ENCODE measurements around the gene PRR3. TPM values are rescaled to one million over a fixed set of nuclear protein-coding genes. Genes with fewer than 3 reads are reported as not detected.
"Not testable (repeated sequence)": the region's sequence is repeated elsewhere in the genome, so short reads cannot be mapped to it uniquely, and the experiment has no call there.

Gene PRR3
- total RNA-seq, 2 donors from 2014 or later = 11.2 to 13.9 TPM

GRCh38 chr6:30520522-30520921, 36.6 kb upstream of the PRR3 start:
- DNase-seq (no peak), ATAC-seq (no peak)
- Mint-ChIP-seq H3K4me1 (peaks cover 9% of the 10 kb centered on the region), H3K27ac (no peak overlapping the region), H3K27me3 (no peaks in the 10 kb centered on the region), H3K4me3 (no peak overlapping the region), H3K36me3 (ENCODE audit: low read depth) (no peaks in the 10 kb centered on the region)
- no peaks in the 10 kb centered on the region for H3K9me3 ChIP-seq (ENCODE audit: control insufficient read depth, low read length, poor library complexity, severe bottlenecking)

GRCh38 chr6:30521082-30521481, 36.0 kb upstream of the PRR3 start:
- H3K27ac Mint-ChIP-seq, H3K4me1 Mint-ChIP-seq: not testable (repeated sequence)

GRCh38 chr6:30521952-30522351, 35.1 kb upstream of the PRR3 start:
- not testable (repeated sequence) for H3K36me3 Mint-ChIP-seq (ENCODE audit: low read depth); ATAC-seq; DNase-seq; H3K9me3 ChIP-seq (ENCODE audit: control insufficient read depth, low read length, poor library complexity, severe bottlenecking); H3K4me3 Mint-ChIP-seq; H3K27me3 Mint-ChIP-seq; H3K4me1 Mint-ChIP-seq; H3K27ac Mint-ChIP-seq

More at GRCh38 chr6:30521082-30521481, 36.0 kb upstream of the PRR3 start:
- H3K36me3 Mint-ChIP-seq (ENCODE audit: low read depth); DNase-seq; ATAC-seq; H3K27me3 Mint-ChIP-seq; H3K4me3 Mint-ChIP-seq; H3K9me3 ChIP-seq (ENCODE audit: control insufficient read depth, low read length, poor library complexity, severe bottlenecking): not testable (repeated sequence)

GRCh38 chr6:30526444-30526843, 30.7 kb upstream of the PRR3 start:
- H3K27ac Mint-ChIP-seq; H3K27me3 Mint-ChIP-seq; H3K4me3 Mint-ChIP-seq; ATAC-seq; H3K9me3 ChIP-seq (ENCODE audit: control insufficient read depth, low read length, poor library complexity, severe bottlenecking); H3K36me3 Mint-ChIP-seq (ENCODE audit: low read depth); DNase-seq: not testable (repeated sequence)
- H3K4me1 Mint-ChIP-seq = peaks cover 19% of the 10 kb centered on the region

GRCh38 chr6:30529349-30529875, 27.7 kb upstream of the PRR3 start:
- peak; percentile 18 for ATAC-seq
- peak overlapping the region; percentile 94 for H3K27ac Mint-ChIP-seq
- H3K9me3 ChIP-seq (ENCODE audit: control insufficient read depth, low read length, poor library complexity, severe bottlenecking); H3K36me3 Mint-ChIP-seq (ENCODE audit: low read depth); DNase-seq; H3K27me3 Mint-ChIP-seq: not testable (repeated sequence)
- peaks cover 29% of the 10 kb centered on the region for H3K4me1 Mint-ChIP-seq
- H3K4me3 Mint-ChIP-seq = peak overlapping the region; percentile 36

- ATAC-seq = no peak
- Mint-ChIP-seq H3K36me3 (ENCODE audit: low read depth) (peaks cover 3% of the 10 kb centered on the region), H3K27me3 (no peaks in the 10 kb centered on the region), H3K4me1 (peaks cover 27% of the 10 kb centered on the region), H3K4me3 (peak overlapping the region; percentile 36), H3K27ac (peak overlapping the region; percentile 94)
- H3K9me3 ChIP-seq (ENCODE audit: control insufficient read depth, low read length, poor library complexity, severe bottlenecking) = no peaks in the 10 kb centered on the region
- DNase-seq = no peak
These were observed 27.1 kb upstream of the PRR3 start for GRCh38 chr6:30530014-30530413.

- Mint-ChIP-seq H3K27me3 (no peaks in the 10 kb centered on the region), H3K27ac (peak overlapping the region; percentile 94), H3K4me3 (peak overlapping the region; percentile 78), H3K36me3 (ENCODE audit: low read depth) (peaks cover 3% of the 10 kb centered on the region), H3K4me1 (peaks cover 26% of the 10 kb centered on the region)
- peak; percentile 44 for ATAC-seq
- no peak for DNase-seq
- no peaks in the 10 kb centered on the region for H3K9me3 ChIP-seq (ENCODE audit: control insufficient read depth, low read length, poor library complexity, severe bottlenecking)
These were observed 23.4 kb upstream of the PRR3 start for GRCh38 chr6:30533460-30534294.

- no peaks in the 10 kb centered on the region for H3K27me3 Mint-ChIP-seq
- H3K27ac Mint-ChIP-seq = no peak overlapping the region
These were observed 19.2 kb upstream of the PRR3 start for GRCh38 chr6:30537931-30538330.

GRCh38 chr6:30541515-30542403, 15.3 kb upstream of the PRR3 start:
- H3K4me1 Mint-ChIP-seq = peaks cover 33% of the 10 kb centered on the region
- ATAC-seq = peak; percentile 77
- H3K9me3 ChIP-seq (ENCODE audit: control insufficient read depth, low read length, poor library complexity, severe bottlenecking) = no peaks in the 10 kb centered on the region
- peak overlapping the region; percentile 98 for H3K4me3 Mint-ChIP-seq
- DNase-seq = peak; percentile 73 to 75 (median 74)
- no peaks in the 10 kb centered on the region for H3K27me3 Mint-ChIP-seq
- H3K36me3 Mint-ChIP-seq (ENCODE audit: low read depth) = no peaks in the 10 kb centered on the region
- H3K27ac Mint-ChIP-seq = peak overlapping the region; percentile 93

More at GRCh38 chr6:30537931-30538330, 19.2 kb upstream of the PRR3 start:
- Mint-ChIP-seq H3K4me1 (peaks cover 22% of the 10 kb centered on the region), H3K4me3 (no peak overlapping the region), H3K36me3 (ENCODE audit: low read depth) (no peaks in the 10 kb centered on the region)
- DNase-seq (no peak), ATAC-seq (no peak)
- H3K9me3 ChIP-seq (ENCODE audit: control insufficient read depth, low read length, poor library complexity, severe bottlenecking) = no peaks in the 10 kb centered on the region

- Mint-ChIP-seq H3K4me3 (peak overlapping the region; percentile 98), H3K36me3 (ENCODE audit: low read depth) (no peaks in the 10 kb centered on the region), H3K27ac (peak overlapping the region; percentile 93), H3K27me3 (no peaks in the 10 kb centered on the region), H3K4me1 (peaks cover 33% of the 10 kb centered on the region)
- peak; percentile 58 for ATAC-seq
- DNase-seq = no peak
- H3K9me3 ChIP-seq (ENCODE audit: control insufficient read depth, low read length, poor library complexity, severe bottlenecking) = no peaks in the 10 kb centered on the region
These were observed 14.7 kb upstream of the PRR3 start for GRCh38 chr6:30542404-30542725.

GRCh38 chr6:30542915-30543314, 14.2 kb upstream of the PRR3 start:
- ATAC-seq (no peak), DNase-seq (no peak)
- H3K9me3 ChIP-seq (ENCODE audit: control insufficient read depth, low read length, poor library complexity, severe bottlenecking) = no peaks in the 10 kb centered on the region
- Mint-ChIP-seq H3K36me3 (ENCODE audit: low read depth) (no peaks in the 10 kb centered on the region), H3K4me1 (peaks cover 33% of the 10 kb centered on the region), H3K27me3 (no peaks in the 10 kb centered on the region), H3K27ac (peak overlapping the region; percentile 93), H3K4me3 (peak overlapping the region; percentile 98)

- DNase-seq = no peak
These were observed 13.3 kb upstream of the PRR3 start for GRCh38 chr6:30543821-30544220.

GRCh38 chr6:30544666-30545272, 12.3 kb upstream of the PRR3 start:
- Mint-ChIP-seq H3K4me3 (peak overlapping the region; percentile 79), H3K27me3 (no peaks in the 10 kb centered on the region), H3K4me1 (peaks cover 42% of the 10 kb centered on the region), H3K27ac (peak overlapping the region; percentile 93), H3K36me3 (ENCODE audit: low read depth) (peaks cover 8% of the 10 kb centered on the region)
- no peaks in the 10 kb centered on the region for H3K9me3 ChIP-seq (ENCODE audit: control insufficient read depth, low read length, poor library complexity, severe bottlenecking)
- DNase-seq = no peak
- peak; percentile 29 for ATAC-seq

More at GRCh38 chr6:30543821-30544220, 13.3 kb upstream of the PRR3 start:
- Mint-ChIP-seq H3K36me3 (ENCODE audit: low read depth) (peaks cover 4% of the 10 kb centered on the region), H3K27ac (peak overlapping the region; percentile 93), H3K4me1 (peaks cover 37% of the 10 kb centered on the region), H3K27me3 (no peaks in the 10 kb centered on the region), H3K4me3 (peak overlapping the region; percentile 79)
- H3K9me3 ChIP-seq (ENCODE audit: control insufficient read depth, low read length, poor library complexity, severe bottlenecking) = no peaks in the 10 kb centered on the region
- peak; percentile 38 for ATAC-seq

Measured in T-helper 17 cell (primary cell).